Measurements from ENCODE around the gene GPX2.

Gene GPX2

DNA sequence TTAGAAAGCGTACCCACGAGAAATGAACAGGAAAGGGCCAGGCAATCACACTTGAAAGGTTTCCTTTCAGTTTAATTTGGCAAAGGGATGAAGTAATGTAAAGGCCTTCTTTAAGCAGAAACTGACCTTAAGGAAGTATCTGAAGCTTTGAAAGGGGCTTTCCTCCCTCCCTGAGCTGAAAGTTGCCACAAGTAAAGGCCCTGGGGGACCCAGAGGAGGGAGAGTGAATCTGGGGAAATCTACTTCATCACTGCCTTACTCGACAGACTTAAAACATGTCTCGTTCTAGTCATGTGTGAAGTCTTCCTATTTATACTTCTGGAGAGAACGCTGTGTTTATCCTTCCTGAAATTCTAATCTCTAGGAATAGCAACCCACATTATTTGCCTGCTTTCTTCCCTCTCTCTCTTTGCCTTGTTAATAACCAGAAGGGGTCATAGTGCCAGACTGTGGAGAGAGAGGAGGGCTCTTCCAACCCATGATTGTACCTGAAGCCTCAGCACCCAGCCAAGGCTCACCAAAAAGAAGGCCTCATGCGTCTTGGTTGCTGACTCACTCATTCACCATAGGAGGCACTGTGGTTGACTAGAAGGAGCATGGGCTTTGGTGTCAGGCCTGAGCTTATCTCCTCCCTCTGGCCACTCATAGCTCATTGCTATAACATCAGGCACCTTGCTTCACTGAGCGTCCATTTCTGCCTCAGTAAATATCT, 10.2 kb upstream of the GPX2 start:
- H3K4me2 ChIP-seq (ENCODE audit: insufficient read depth, low read length) = no peak overlapping the region
- no peak overlapping the region for H3K27ac ChIP-seq (ENCODE audit: low read length)
- H3K36me3 ChIP-seq (ENCODE audit: insufficient read depth, low read length) = peaks cover 46% of the 10 kb centered on the region
- H4K20me1 ChIP-seq (ENCODE audit: insufficient read depth, low read length) = 0 out of 2 replicates have a peak, but pooled peaks cover 3% of the 10 kb centered on the region
- no peaks in the 10 kb centered on the region for H3K27me3 ChIP-seq (ENCODE audit: insufficient read depth, low read length, poor library complexity)
- no peaks in the 10 kb centered on the region for H3K79me2 ChIP-seq (ENCODE audit: insufficient read depth, low read length)
- no peak overlapping the region for H3K4me3 ChIP-seq (ENCODE audit: low read depth in 1 of 2, low read length in 2 of 2)
- H3K9me3 ChIP-seq (ENCODE audit: insufficient read depth, low read length, severe bottlenecking) = no peaks in the 10 kb centered on the region
- TF ChIP-seq EZH2 (IDR thresholded peaks at IDR 0.05; ENCODE audit: borderline replicate concordance, low read depth, low read length, severe bottlenecking) = no peak
- TF ChIP-seq, protein P1, sequence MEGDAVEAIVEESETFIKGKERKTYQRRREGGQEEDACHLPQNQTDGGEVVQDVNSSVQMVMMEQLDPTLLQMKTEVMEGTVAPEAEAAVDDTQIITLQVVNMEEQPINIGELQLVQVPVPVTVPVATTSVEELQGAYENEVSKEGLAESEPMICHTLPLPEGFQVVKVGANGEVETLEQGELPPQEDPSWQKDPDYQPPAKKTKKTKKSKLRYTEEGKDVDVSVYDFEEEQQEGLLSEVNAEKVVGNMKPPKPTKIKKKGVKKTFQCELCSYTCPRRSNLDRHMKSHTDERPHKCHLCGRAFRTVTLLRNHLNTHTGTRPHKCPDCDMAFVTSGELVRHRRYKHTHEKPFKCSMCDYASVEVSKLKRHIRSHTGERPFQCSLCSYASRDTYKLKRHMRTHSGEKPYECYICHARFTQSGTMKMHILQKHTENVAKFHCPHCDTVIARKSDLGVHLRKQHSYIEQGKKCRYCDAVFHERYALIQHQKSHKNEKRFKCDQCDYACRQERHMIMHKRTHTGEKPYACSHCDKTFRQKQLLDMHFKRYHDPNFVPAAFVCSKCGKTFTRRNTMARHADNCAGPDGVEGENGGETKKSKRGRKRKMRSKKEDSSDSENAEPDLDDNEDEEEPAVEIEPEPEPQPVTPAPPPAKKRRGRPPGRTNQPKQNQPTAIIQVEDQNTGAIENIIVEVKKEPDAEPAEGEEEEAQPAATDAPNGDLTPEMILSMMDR (IDR thresholded peaks at IDR 0.05; ENCODE audit: borderline replicate concordance, extremely low read depth, low read length, poor library complexity, severe bottlenecking) = peak; percentile 35
- no peak overlapping the region for H2AFZ ChIP-seq (ENCODE audit: low read depth, low read length)
- DNase-seq = no peak
- no peak overlapping the region for H3K9ac ChIP-seq (ENCODE audit: low read depth, low read length)
- H3K4me1 ChIP-seq (ENCODE audit: insufficient read depth, low read length) = no peaks in the 10 kb centered on the region
- peak; percentile 59; the same call in 1 of the 3 replicates for ATAC-seq (ENCODE audit: insufficient read depth, low read depth)

DNA sequence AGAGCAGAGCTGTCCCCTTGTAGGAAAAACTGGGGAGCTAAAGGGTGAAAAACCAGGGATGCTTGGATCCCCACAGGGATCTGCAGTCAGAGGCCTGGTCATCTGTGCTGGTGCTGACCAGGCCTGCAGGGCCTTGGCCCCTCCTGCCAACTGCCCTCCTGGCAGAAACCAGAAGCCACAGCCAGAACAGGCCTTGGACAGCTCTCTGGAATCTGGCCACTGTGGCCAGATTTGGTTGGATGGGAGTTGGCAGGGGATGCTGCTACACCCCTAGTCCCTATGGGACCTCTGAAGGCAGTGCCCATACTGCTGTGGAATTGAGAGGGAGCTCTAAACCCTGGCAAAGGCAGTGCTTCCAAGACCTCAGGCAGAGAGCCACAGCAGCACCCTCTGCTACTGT, 9.2 kb upstream of the GPX2 start:
- Histone ChIP-seq H3K36me3 (ENCODE audit: insufficient read depth, low read length) (peaks cover 54% of the 10 kb centered on the region), H3K4me2 (ENCODE audit: insufficient read depth, low read length) (no peak overlapping the region), H4K20me1 (ENCODE audit: insufficient read depth, low read length) (0 out of 2 replicates have a peak, but pooled peaks cover 3% of the 10 kb centered on the region), H3K27ac (ENCODE audit: low read length) (no peak overlapping the region), H2AFZ (ENCODE audit: low read depth, low read length) (no peak overlapping the region), H3K4me3 (ENCODE audit: low read depth in 1 of 2, low read length in 2 of 2) (no peak overlapping the region), H3K4me1 (ENCODE audit: insufficient read depth, low read length) (no peaks in the 10 kb centered on the region), H3K9ac (ENCODE audit: low read depth, low read length) (no peak overlapping the region), H3K9me3 (ENCODE audit: insufficient read depth, low read length, severe bottlenecking) (no peaks in the 10 kb centered on the region), H3K27me3 (ENCODE audit: insufficient read depth, low read length, poor library complexity) (no peaks in the 10 kb centered on the region), H3K79me2 (ENCODE audit: insufficient read depth, low read length) (no peaks in the 10 kb centered on the region)
- DNase-seq (no peak), ATAC-seq (ENCODE audit: insufficient read depth, low read depth) (no peak)
- TF ChIP-seq, protein P1 (IDR thresholded peaks at IDR 0.05; ENCODE audit: borderline replicate concordance, extremely low read depth, low read length, poor library complexity, severe bottlenecking) = no peak

DNA sequence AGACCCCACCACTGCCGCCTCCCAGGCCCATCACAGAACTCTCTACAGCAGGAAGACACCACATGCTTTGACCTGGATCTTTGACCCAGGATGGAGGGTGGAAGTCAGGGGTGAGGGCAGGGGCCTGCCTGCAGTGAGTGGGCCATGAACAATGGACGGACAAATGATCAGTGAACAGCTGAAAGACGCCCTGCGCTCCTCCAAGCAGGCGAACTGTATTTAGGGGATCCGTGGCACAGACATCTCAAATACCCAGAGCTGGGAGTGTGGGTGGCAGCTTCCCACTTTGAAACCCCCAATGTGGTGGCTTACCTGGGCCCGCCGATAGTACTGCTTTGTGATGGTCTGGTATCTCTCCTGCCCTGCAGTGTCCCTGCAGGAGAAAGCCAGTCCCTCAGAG, 8.7 kb upstream of the GPX2 start:
- no peak overlapping the region for H3K27ac ChIP-seq (ENCODE audit: low read length)
- H3K4me1 ChIP-seq (ENCODE audit: insufficient read depth, low read length) = no peaks in the 10 kb centered on the region
- no peaks in the 10 kb centered on the region for H3K27me3 ChIP-seq (ENCODE audit: insufficient read depth, low read length, poor library complexity)
- no peak overlapping the region for H2AFZ ChIP-seq (ENCODE audit: low read depth, low read length)
- H3K9me3 ChIP-seq (ENCODE audit: insufficient read depth, low read length, severe bottlenecking) = no peaks in the 10 kb centered on the region
- no peak overlapping the region for H3K9ac ChIP-seq (ENCODE audit: low read depth, low read length)
- no peak overlapping the region for H3K4me2 ChIP-seq (ENCODE audit: insufficient read depth, low read length)
- no peak overlapping the region for H3K4me3 ChIP-seq (ENCODE audit: low read depth in 1 of 2, low read length in 2 of 2)
- 0 out of 2 replicates have a peak, but pooled peaks cover 3% of the 10 kb centered on the region for H4K20me1 ChIP-seq (ENCODE audit: insufficient read depth, low read length)
- TF ChIP-seq EZH2 (IDR thresholded peaks at IDR 0.05; ENCODE audit: borderline replicate concordance, low read depth, low read length, severe bottlenecking) = no peak
- TF ChIP-seq, protein P1 (IDR thresholded peaks at IDR 0.05; ENCODE audit: borderline replicate concordance, extremely low read depth, low read length, poor library complexity, severe bottlenecking) = no peak
- no peaks in the 10 kb centered on the region for H3K79me2 ChIP-seq (ENCODE audit: insufficient read depth, low read length)
- peaks cover 58% of the 10 kb centered on the region for H3K36me3 ChIP-seq (ENCODE audit: insufficient read depth, low read length)
- no peak for ATAC-seq (ENCODE audit: insufficient read depth, low read depth)
- DNase-seq = no peak

All from DND-41 (cell line).